Lower lobe of right lung (tissue), 2 donors: Measurements from ENCODE around the gene HSBP1L1. TPM values are rescaled to one million over a fixed set of nuclear protein-coding genes. Genes with fewer than 3 reads are reported as not detected.

Experiments
- ATAC-seq, 2 donors: fragments of 200-7000 bp; cut with Tn5 transposase; one replicate each; pipeline ENCODE4 v1.9.1; 2020 to 2022; ENCODE audit warnings: mild to moderate bottlenecking in 2 of 2, moderate library complexity in 2 of 2
- DNase-seq: peaks from one replicate; pipeline ENCODE4 v3.0.0-alpha.2; 2020
- H3K27ac ChIP-seq: fragments of 200-600 bp; one replicate; pipeline ENCODE4 v1.8.0; 2022
- H3K27me3 ChIP-seq: fragments of 200-600 bp; one replicate; pipeline ENCODE4 v1.8.0; 2022; ENCODE audit warnings: low read depth
- H3K36me3 ChIP-seq: fragments of 200-600 bp; one replicate; pipeline ENCODE4 v1.8.0; 2022; ENCODE audit warnings: mild to moderate bottlenecking
- H3K4me1 ChIP-seq: fragments of 200-600 bp; one replicate; pipeline ENCODE4 v1.8.0; 2022
- H3K4me3 ChIP-seq: fragments of 200-600 bp; one replicate; pipeline ENCODE4 v1.8.0; 2022; ENCODE audit warnings: mild to moderate bottlenecking
- H3K9me3 ChIP-seq: fragments of 200-600 bp; one replicate; pipeline ENCODE4 v1.8.0; 2022
- CTCF ChIP-seq: fragments of 200-600 bp; IDR thresholded peaks from one replicate; pipeline ENCODE4 v1.8.0; 2022; ENCODE audit warnings: antibody characterized with exemption, mild to moderate bottlenecking
- intact Hi-C: fragments of 100-400 bp; cut with DNase I; formaldehyde crosslinking; loops from one replicate; pipeline ENCODE4 v1.11.0; 2022
- total RNA-seq: library from RNA; stranded (reverse); fragmentation: NEBNext Ultra II Directional; extraction: Animal tissue kit (Norgen Biotek cat#: 25700); gene quantifications from one replicate; pipeline ENCODE4 v1.2.1, GENCODE V29; 2021
- donor health status: DM: no; HTN: yes; CAD: no; lungs with severe emphysema.

The HSBP1L1 gene
- total RNA-seq, 1 donor from 2014 or later, result 46.6 TPM

- H3K27me3 ChIP-seq, result no peaks in the 10 kb centered on the region
- H3K36me3 ChIP-seq, result peaks cover 33% of the 10 kb centered on the region
- intact Hi-C loops, result no loop called here
- ATAC-seq (no peak), DNase-seq (peak; percentile 37)
- H3K4me3 ChIP-seq, result no peak overlapping the region
- TF ChIP-seq CTCF, result no peak
- H3K9me3 ChIP-seq, result no peaks in the 10 kb centered on the region
- peaks cover 8% of the 10 kb centered on the region for H3K4me1 ChIP-seq
- no peak overlapping the region for H3K27ac ChIP-seq
Observed at GRCh38 chr18:79922971-79923411, 41.5 kb upstream of the HSBP1L1 start.

GRCh38 chr18:79923896-79924585 is 40.4 kb upstream of the HSBP1L1 start:
- peak; percentile 24 for DNase-seq
- ATAC-seq, result no peak
- peaks cover 32% of the 10 kb centered on the region for H3K36me3 ChIP-seq
- no peaks in the 10 kb centered on the region for H3K27me3 ChIP-seq
- H3K9me3 ChIP-seq, result peaks cover 2% of the 10 kb centered on the region
- H3K4me1 ChIP-seq, result peaks cover 8% of the 10 kb centered on the region
- intact Hi-C loops, result no loop called here
- no peak overlapping the region for H3K4me3 ChIP-seq
- no peak overlapping the region for H3K27ac ChIP-seq
- no peak for TF ChIP-seq CTCF

- intact Hi-C loops, result no loop called here
- peaks cover 12% of the 10 kb centered on the region for H3K9me3 ChIP-seq
- no peak overlapping the region for H3K4me3 ChIP-seq
- ATAC-seq, result peak; percentile 49 to 50
- DNase-seq, result peak; percentile 42
- no peak for TF ChIP-seq CTCF
- H3K4me1 ChIP-seq, result peaks cover 8% of the 10 kb centered on the region
- H3K27me3 ChIP-seq, result no peaks in the 10 kb centered on the region
- H3K36me3 ChIP-seq, result peaks cover 32% of the 10 kb centered on the region
- H3K27ac ChIP-seq, result no peak overlapping the region
Observed at GRCh38 chr18:79924814-79925731, 39.4 kb upstream of the HSBP1L1 start.

GRCh38 chr18:79926306-79926705 is 38.1 kb upstream of the HSBP1L1 start:
- ATAC-seq (no peak), DNase-seq (peak; percentile 18)
- Histone ChIP-seq H3K27ac (no peak overlapping the region), H3K27me3 (no peaks in the 10 kb centered on the region), H3K4me1 (peaks cover 8% of the 10 kb centered on the region), H3K4me3 (no peak overlapping the region), H3K9me3 (peaks cover 21% of the 10 kb centered on the region), H3K36me3 (peaks cover 32% of the 10 kb centered on the region)
- intact Hi-C loops, result no loop called here
- TF ChIP-seq CTCF, result no peak

- no peak for TF ChIP-seq CTCF
- ATAC-seq (peak; percentile 25 to 33), DNase-seq (peak; percentile 40)
- peaks cover 8% of the 10 kb centered on the region for H3K4me1 ChIP-seq
- peaks cover 28% of the 10 kb centered on the region for H3K9me3 ChIP-seq
- no peak overlapping the region for H3K4me3 ChIP-seq
- H3K36me3 ChIP-seq, result peaks cover 32% of the 10 kb centered on the region
- no peaks in the 10 kb centered on the region for H3K27me3 ChIP-seq
- H3K27ac ChIP-seq, result no peak overlapping the region
- intact Hi-C loops, result no loop called here
Observed at GRCh38 chr18:79926715-79927606, 37.5 kb upstream of the HSBP1L1 start.
